WTC11 (cell line): ENCODE data around the gene VSIG10L2. TPM values are rescaled to one million over a fixed set of nuclear protein-coding genes. Genes with fewer than 3 reads are reported as not detected.

ENCODE experiments used
- ATAC-seq: fragments of 200-7000 bp; cut with Tn5 transposase; 2 replicates; pipeline ENCODE4 v1.10.0; 2021; ENCODE audit warnings: mild to moderate bottlenecking, moderate library complexity
- CTCF ChIA-PET: fragments of 300-600 bp; sonication (Branson Sonifier 250); formaldehyde crosslinking; loops from one replicate; lab custom pipeline; 2021; ENCODE audit warnings: antibody characterized with exemption; lab: Charles Lee
- POLR2A ChIA-PET: fragments of 350-600 bp; sonication (Branson Sonifier 250); formaldehyde crosslinking; loops from one replicate; lab custom pipeline; 2021; ENCODE audit warnings: antibody characterized with exemption; lab: Charles Lee
- DNase-seq: peaks from one replicate; pipeline ENCODE4 v3.0.0; 2021; ENCODE audit warnings: low spot score
- H3K27ac Mint-ChIP-seq: 2 replicates; pipeline ENCODE4 v1.8.0; 2021; ENCODE audit warnings: mixed read lengths
- H3K27me3 Mint-ChIP-seq: 2 replicates; pipeline ENCODE4 v1.8.0; 2021; ENCODE audit warnings: low read depth, mild to moderate bottlenecking, moderate library complexity, mixed read lengths
- H3K36me3 Mint-ChIP-seq: 2 replicates; pipeline ENCODE4 v1.8.0; 2021; ENCODE audit warnings: mixed read lengths
- H3K4me1 Mint-ChIP-seq: 2 replicates; pipeline ENCODE4 v1.8.0; 2022; ENCODE audit warnings: mixed read lengths
- H3K4me3 Mint-ChIP-seq: 2 replicates; pipeline ENCODE4 v1.8.0; 2021; ENCODE audit warnings: mild to moderate bottlenecking, moderate library complexity, mixed read lengths
- H3K9me3 Mint-ChIP-seq: 2 replicates; pipeline ENCODE4 v1.8.0; 2021; ENCODE audit warnings: mixed read lengths
- E2F1 ChIP-seq: sonication (generic); formaldehyde crosslinking; IDR thresholded peaks from 2 replicates; pipeline ENCODE4 v1.8.0; 2022; ENCODE audit warnings: mild to moderate bottlenecking, missing genetic modification reagents
- ESRRA ChIP-seq: sonication (generic); formaldehyde crosslinking; IDR thresholded peaks from 2 replicates; pipeline ENCODE4 v1.8.1; 2022; ENCODE audit warnings: mild to moderate bottlenecking, missing genetic modification reagents, borderline replicate concordance
- FOXJ3 ChIP-seq: sonication (generic); formaldehyde crosslinking; IDR thresholded peaks from 2 replicates; pipeline ENCODE4 v1.9.0; 2021; ENCODE audit warnings: missing genetic modification reagents, mild to moderate bottlenecking, borderline replicate concordance
- FOXK1 ChIP-seq: sonication (generic); formaldehyde crosslinking; IDR thresholded peaks from 2 replicates; pipeline ENCODE4 v1.8.0; 2022; ENCODE audit warnings: mild to moderate bottlenecking, moderate library complexity, missing genetic modification reagents
- FOXP1 ChIP-seq: sonication (generic); formaldehyde crosslinking; IDR thresholded peaks from 2 replicates; pipeline ENCODE4 v1.8.0; 2022; ENCODE audit warnings: missing genetic modification reagents, mild to moderate bottlenecking, moderate library complexity, borderline replicate concordance
- FOXP4 ChIP-seq: sonication (generic); formaldehyde crosslinking; IDR thresholded peaks from 2 replicates; pipeline ENCODE4 v1.8.0; 2022; ENCODE audit warnings: mild to moderate bottlenecking, missing genetic modification reagents
- GABPB1 ChIP-seq: sonication (generic); formaldehyde crosslinking; IDR thresholded peaks from 2 replicates; pipeline ENCODE4 v1.8.1; 2023; ENCODE audit warnings: mild to moderate bottlenecking, missing genetic modification reagents
- HMGA2 ChIP-seq: fragments of 250-450 bp; sonication (Bioruptor Pico); IDR thresholded peaks from 2 replicates; pipeline ENCODE4 v1.4.0; 2021; ENCODE audit warnings: mild to moderate bottlenecking, moderate library complexity
- NR1H2 ChIP-seq: sonication (generic); formaldehyde crosslinking; IDR thresholded peaks from 2 replicates; pipeline ENCODE4 v1.9.0; 2021; ENCODE audit warnings: mild to moderate bottlenecking, moderate library complexity, missing genetic modification reagents
- NR3C1 ChIP-seq: sonication (generic); formaldehyde crosslinking; conservative IDR thresholded peaks from 2 replicates; pipeline ENCODE4 v1.8.1; 2023; ENCODE audit warnings: low read depth, mild to moderate bottlenecking, missing genetic modification reagents
- OVOL2 ChIP-seq: fragments of 250-450 bp; sonication (Bioruptor Pico); IDR thresholded peaks from 2 replicates; pipeline ENCODE4 v1.9.0; 2021; ENCODE audit warnings: mild to moderate bottlenecking, borderline replicate concordance
- PRDM15 ChIP-seq: sonication (generic); formaldehyde crosslinking; IDR thresholded peaks from 2 replicates; pipeline ENCODE4 v1.8.0; 2022; ENCODE audit warnings: missing genetic modification reagents
- SMAD3 ChIP-seq: sonication (generic); formaldehyde crosslinking; IDR thresholded peaks from 2 replicates; pipeline ENCODE4 v1.8.0; 2022; ENCODE audit warnings: missing genetic modification reagents, mild to moderate bottlenecking, borderline replicate concordance
- SMAD4 ChIP-seq: sonication (generic); formaldehyde crosslinking; IDR thresholded peaks from 2 replicates; pipeline ENCODE4 v1.8.0; 2022; ENCODE audit warnings: mild to moderate bottlenecking, missing genetic modification reagents
- TCF7 ChIP-seq: sonication (generic); formaldehyde crosslinking; IDR thresholded peaks from 2 replicates; pipeline ENCODE4 v1.8.0; 2022; ENCODE audit warnings: mild to moderate bottlenecking, low read depth, missing genetic modification reagents, moderate library complexity
- TEAD4 ChIP-seq: sonication (generic); formaldehyde crosslinking; IDR thresholded peaks from 2 replicates; pipeline ENCODE4 v1.8.0; 2022; ENCODE audit warnings: mild to moderate bottlenecking, missing genetic modification reagents
- USF1 ChIP-seq: sonication (generic); formaldehyde crosslinking; IDR thresholded peaks from 2 replicates; pipeline ENCODE4 v1.8.0; 2022; ENCODE audit warnings: mild to moderate bottlenecking, missing genetic modification reagents
- ZBTB21 ChIP-seq: sonication (generic); formaldehyde crosslinking; IDR thresholded peaks from 2 replicates; pipeline ENCODE4 v1.8.1; 2023; ENCODE audit warnings: mild to moderate bottlenecking, missing genetic modification reagents, borderline replicate concordance
- ZNF219 ChIP-seq: sonication (generic); formaldehyde crosslinking; IDR thresholded peaks from 2 replicates; pipeline ENCODE4 v1.8.0; 2023; ENCODE audit warnings: missing genetic modification reagents, mild to moderate bottlenecking, borderline replicate concordance
- ZNF532 ChIP-seq: fragments of 250-450 bp; sonication (Bioruptor Pico); IDR thresholded peaks from 2 replicates; pipeline ENCODE4 v1.9.0; 2021; ENCODE audit warnings: mild to moderate bottlenecking, borderline replicate concordance
- total RNA-seq: library from RNA; stranded (reverse); gene quantifications from 3 replicates; pipeline ENCODE4 v1.2.3, GENCODE V29; 2021

VSIG10L2 gene
- total RNA-seq, 1 experiment from 2014 or later = not detected

GRCh38 chr11:125901872-125902271 is 44.0 kb upstream of the VSIG10L2 start:
- H3K27me3 Mint-ChIP-seq = peaks cover 29% of the 10 kb centered on the region
- H3K4me3 Mint-ChIP-seq = peak overlapping the region; percentile 96
- ATAC-seq = no peak
- H3K9me3 Mint-ChIP-seq = no peaks in the 10 kb centered on the region
- POLR2A ChIA-PET = no interaction called here
- no peak for TF ChIP-seq USF1 (CRISPR knock-in tag)
- no peak for TF ChIP-seq E2F1
- no peak for TF ChIP-seq SMAD4
- no peak for TF ChIP-seq TCF7 (CRISPR knock-in tag)
- no peak for TF ChIP-seq FOXP1
- TF ChIP-seq ESRRA (CRISPR knock-in tag) = no peak
- no peak for TF ChIP-seq ZBTB21
- TF ChIP-seq OVOL2 (CRISPR knock-in tag) = no peak
- TF ChIP-seq FOXP4 (CRISPR knock-in tag) = no peak
- TF ChIP-seq ZNF219 = no peak
- TF ChIP-seq NR3C1 (CRISPR knock-in tag) = no peak
- no peak for TF ChIP-seq FOXK1 (CRISPR knock-in tag)
- H3K4me1 Mint-ChIP-seq = peaks cover 10% of the 10 kb centered on the region
- DNase-seq = no peak
- CTCF ChIA-PET = interaction anchor here (2.4 kb wide), 1 partner anchor 14 kb away, joined by 24 read pairs; the partner anchor contains the start of gene HYLS1
- H3K36me3 Mint-ChIP-seq = peaks cover 20% of the 10 kb centered on the region
- H3K27ac Mint-ChIP-seq = peak overlapping the region; percentile 29; the same call in 1 of the 2 replicates

- TF ChIP-seq NR1H2 (CRISPR knock-in tag) (no peak), SMAD3 (CRISPR knock-in tag) (no peak), FOXJ3 (CRISPR knock-in tag) (no peak), TEAD4 (CRISPR knock-in tag) (no peak), PRDM15 (CRISPR knock-in tag) (no peak), ZNF532 (CRISPR knock-in tag) (no peak), GABPB1 (CRISPR knock-in tag) (no peak), HMGA2 (no peak)
- Mint-ChIP-seq H3K36me3 (peaks cover 21% of the 10 kb centered on the region), H3K27me3 (peaks cover 29% of the 10 kb centered on the region), H3K27ac (peak overlapping the region; percentile 93), H3K9me3 (no peaks in the 10 kb centered on the region), H3K4me3 (peak overlapping the region; percentile 96), H3K4me1 (peaks cover 10% of the 10 kb centered on the region)
- ChIA-PET CTCF (interaction anchor here (0.6 to 2.4 kb wide), 11 partner anchors 12 to 469 kb away, joined by 3 to 24 read pairs (median 3); partner anchors contain the start of genes CHEK1 and HYLS1), POLR2A (interaction anchor here (0.6 to 1.1 kb wide), 3 partner anchors 10 to 440 kb away, joined by 3 to 16 read pairs (median 6); partner anchors contain the start of gene HYLS1)
- ATAC-seq (no peak), DNase-seq (no peak)
Measured at GRCh38 chr11:125902277-125902926, 43.4 kb upstream of the VSIG10L2 start.
